Astrocyte (in vitro differentiated cells and primary cell): ENCODE data around the gene KIAA1671. TPM values are rescaled to one million over a fixed set of nuclear protein-coding genes. Genes with fewer than 3 reads are reported as not detected.

Experiments used
- DNase-seq: peaks from one replicate; pipeline ENCODE4 v3.0.0-alpha.2; 2010; ENCODE audit warnings: low read depth
- FAIRE-seq: peaks from 2 replicates; lab custom pipeline; 2011; peaks lifted over from hg19 to GRCh38; lab: Jason Lieb, UNC
- H2AFZ ChIP-seq: 2 replicates; pipeline ENCODE4 v1.6.0; 2012; ENCODE audit warnings: low read depth, low read length, inconsistent platforms
- H3K27ac ChIP-seq: 2 replicates; pipeline ENCODE4 v1.5.1; 2011; ENCODE audit warnings: low read depth, low read length, inconsistent platforms
- H3K27me3 ChIP-seq: 2 replicates; pipeline ENCODE4 v1.6.0; 2011; ENCODE audit warnings: low read length, inconsistent platforms; ENCODE audit not compliant: insufficient read depth
- H3K36me3 ChIP-seq: 2 replicates; pipeline ENCODE4 v1.5.1; 2011; ENCODE audit warnings: low read length, inconsistent platforms; ENCODE audit not compliant: insufficient read depth
- H3K4me1 ChIP-seq: 2 replicates; pipeline ENCODE4 v1.5.1; 2011; ENCODE audit warnings: low read length, inconsistent platforms; ENCODE audit not compliant: insufficient read depth
- H3K4me2 ChIP-seq: 2 replicates; pipeline ENCODE4 v1.6.0; 2012; ENCODE audit warnings: low read length, inconsistent platforms
- H3K4me3 ChIP-seq: 2 replicates; pipeline ENCODE4 v1.5.1; 2011; ENCODE audit warnings: low read depth, mild to moderate bottlenecking, low read length, inconsistent platforms; ENCODE audit not compliant: insufficient read depth
- H3K79me2 ChIP-seq: 2 replicates; pipeline ENCODE4 v1.6.0; 2012; ENCODE audit warnings: mild to moderate bottlenecking, low read length, inconsistent platforms; ENCODE audit not compliant: insufficient read depth
- H3K9ac ChIP-seq: 2 replicates; pipeline ENCODE4 v1.6.0; 2012; ENCODE audit warnings: mild to moderate bottlenecking, low read length, inconsistent platforms
- H3K9me3 ChIP-seq: 2 replicates; pipeline ENCODE4 v1.5.1; 2012; ENCODE audit warnings: low read depth, mild to moderate bottlenecking, low read length, inconsistent platforms; ENCODE audit not compliant: insufficient read depth
- H4K20me1 ChIP-seq: 2 replicates; pipeline ENCODE4 v1.6.0; 2012; ENCODE audit warnings: low read length, inconsistent platforms; ENCODE audit not compliant: insufficient read depth
- H3K27ac Mint-ChIP-seq: one replicate; pipeline ENCODE4 v1.8.0; 2021; ENCODE audit warnings: mild to moderate bottlenecking, mixed read lengths; ENCODE audit not compliant: unreplicated experiment
- H3K27me3 Mint-ChIP-seq: one replicate; pipeline ENCODE4 v1.8.0; 2021; ENCODE audit warnings: low read depth, mixed read lengths; ENCODE audit not compliant: unreplicated experiment
- H3K36me3 Mint-ChIP-seq: one replicate; pipeline ENCODE4 v1.8.0; 2021; ENCODE audit warnings: low read depth, mixed read lengths; ENCODE audit not compliant: unreplicated experiment
- H3K4me1 Mint-ChIP-seq: one replicate; pipeline ENCODE4 v1.8.0; 2021; ENCODE audit warnings: low read depth, mixed read lengths; ENCODE audit not compliant: unreplicated experiment
- H3K4me3 Mint-ChIP-seq: one replicate; pipeline ENCODE4 v1.8.0; 2021; ENCODE audit warnings: mild to moderate bottlenecking, moderate library complexity, mixed read lengths; ENCODE audit not compliant: unreplicated experiment
- H3K9me3 Mint-ChIP-seq: one replicate; pipeline ENCODE4 v1.8.0; 2021; ENCODE audit warnings: mild to moderate bottlenecking, mixed read lengths; ENCODE audit not compliant: unreplicated experiment
- EZH2 ChIP-seq: IDR thresholded peaks from 2 replicates; pipeline ENCODE4 v1.6.1; 2012; ENCODE audit warnings: mild to moderate bottlenecking, low read length, inconsistent platforms; ENCODE audit not compliant: insufficient read depth
- total RNA-seq: library from RNA; stranded (reverse); gene quantifications from 2 replicates; pipeline ENCODE4 v1.2.1, GENCODE V29; 2021
- TF ChIP-seq, protein P1 (sequence below): IDR thresholded peaks from 2 replicates; pipeline ENCODE4 v1.5.1; 2011; ENCODE audit warnings: low read depth, mild to moderate bottlenecking, inconsistent platforms, low read length, moderate library complexity; ENCODE audit not compliant: insufficient read depth

KIAA1671 gene
- total RNA-seq, 1 donor from 2014 or later: 28.4 TPM

DNA sequence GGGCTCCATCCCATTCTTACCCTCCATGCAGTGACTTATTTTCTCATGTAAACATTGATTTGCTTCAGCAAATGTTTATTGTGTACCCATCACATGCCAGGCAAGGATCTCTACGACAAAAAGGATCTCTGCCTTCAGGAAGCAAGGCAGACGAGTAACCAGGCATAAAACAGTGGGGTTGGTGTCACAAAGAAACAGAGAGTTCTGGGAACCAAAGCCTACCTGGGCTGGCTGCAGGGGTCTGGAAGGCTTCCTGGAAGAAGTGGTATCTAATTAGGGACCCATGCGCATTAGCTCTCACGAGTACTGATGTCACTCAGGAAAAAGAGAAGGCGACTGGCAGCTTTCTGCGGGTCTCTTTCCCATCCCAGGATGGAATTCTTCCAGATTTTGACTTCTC lies 44.5 kb downstream of the KIAA1671 start:
- no peaks in the 10 kb centered on the region for H3K36me3 ChIP-seq
- H3K4me1 Mint-ChIP-seq: peaks cover 26% of the 10 kb centered on the region
- H3K27ac Mint-ChIP-seq: peak overlapping the region; percentile 59
- no peaks in the 10 kb centered on the region for H3K79me2 ChIP-seq
- H3K9ac ChIP-seq: no peak overlapping the region
- H3K27ac ChIP-seq: no peak overlapping the region
- no peak overlapping the region for H3K4me3 ChIP-seq
- H3K9me3 ChIP-seq: no peaks in the 10 kb centered on the region
- FAIRE-seq: no peak
- no peak overlapping the region for H2AFZ ChIP-seq
- DNase-seq: no peak
- H3K4me3 Mint-ChIP-seq: no peak overlapping the region
- H3K4me1 ChIP-seq: peaks cover 25% of the 10 kb centered on the region
- H3K9me3 Mint-ChIP-seq: no peaks in the 10 kb centered on the region
- TF ChIP-seq EZH2: no peak
- TF ChIP-seq, protein P1, sequence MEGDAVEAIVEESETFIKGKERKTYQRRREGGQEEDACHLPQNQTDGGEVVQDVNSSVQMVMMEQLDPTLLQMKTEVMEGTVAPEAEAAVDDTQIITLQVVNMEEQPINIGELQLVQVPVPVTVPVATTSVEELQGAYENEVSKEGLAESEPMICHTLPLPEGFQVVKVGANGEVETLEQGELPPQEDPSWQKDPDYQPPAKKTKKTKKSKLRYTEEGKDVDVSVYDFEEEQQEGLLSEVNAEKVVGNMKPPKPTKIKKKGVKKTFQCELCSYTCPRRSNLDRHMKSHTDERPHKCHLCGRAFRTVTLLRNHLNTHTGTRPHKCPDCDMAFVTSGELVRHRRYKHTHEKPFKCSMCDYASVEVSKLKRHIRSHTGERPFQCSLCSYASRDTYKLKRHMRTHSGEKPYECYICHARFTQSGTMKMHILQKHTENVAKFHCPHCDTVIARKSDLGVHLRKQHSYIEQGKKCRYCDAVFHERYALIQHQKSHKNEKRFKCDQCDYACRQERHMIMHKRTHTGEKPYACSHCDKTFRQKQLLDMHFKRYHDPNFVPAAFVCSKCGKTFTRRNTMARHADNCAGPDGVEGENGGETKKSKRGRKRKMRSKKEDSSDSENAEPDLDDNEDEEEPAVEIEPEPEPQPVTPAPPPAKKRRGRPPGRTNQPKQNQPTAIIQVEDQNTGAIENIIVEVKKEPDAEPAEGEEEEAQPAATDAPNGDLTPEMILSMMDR: no peak
- H3K27me3 Mint-ChIP-seq: no peaks in the 10 kb centered on the region
- no peaks in the 10 kb centered on the region for H3K27me3 ChIP-seq
- H4K20me1 ChIP-seq: no peaks in the 10 kb centered on the region
- H3K36me3 Mint-ChIP-seq: no peaks in the 10 kb centered on the region
- peak overlapping the region; percentile 72 for H3K4me2 ChIP-seq

DNA sequence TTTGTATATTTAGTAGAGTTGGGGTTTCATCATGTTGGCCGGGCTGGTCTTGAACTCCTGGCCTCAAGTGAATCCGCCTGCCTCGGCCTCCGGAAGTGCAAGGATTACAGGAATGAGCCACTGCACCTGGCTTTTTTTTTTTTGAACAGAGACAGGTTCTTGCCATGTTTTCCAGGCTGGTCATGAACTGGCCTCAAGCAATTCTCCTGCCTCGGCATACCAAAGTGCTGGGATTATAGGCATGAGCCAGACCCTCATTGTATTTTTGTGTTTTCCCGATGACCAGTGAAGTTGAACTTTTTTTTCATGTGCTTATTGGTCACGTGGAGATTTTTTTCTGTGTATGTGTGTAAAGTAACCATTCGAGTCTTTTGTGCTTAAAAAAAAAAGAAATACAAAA lies 48.2 kb downstream of the KIAA1671 start:
- Mint-ChIP-seq H3K4me1 (peaks cover 22% of the 10 kb centered on the region), H3K27ac (no peak overlapping the region), H3K9me3 (no peaks in the 10 kb centered on the region), H3K27me3 (no peaks in the 10 kb centered on the region), H3K4me3 (no peak overlapping the region), H3K36me3 (no peaks in the 10 kb centered on the region)
- H4K20me1 ChIP-seq: no peaks in the 10 kb centered on the region
- H3K9me3 ChIP-seq: no peaks in the 10 kb centered on the region
- no peak for TF ChIP-seq EZH2
- TF ChIP-seq, protein P1: no peak
- H2AFZ ChIP-seq: no peak overlapping the region
- H3K27ac ChIP-seq: no peak overlapping the region
- no peak overlapping the region for H3K4me3 ChIP-seq
- DNase-seq: no peak
- no peaks in the 10 kb centered on the region for H3K27me3 ChIP-seq
- H3K9ac ChIP-seq: no peak overlapping the region
- H3K4me1 ChIP-seq: peaks cover 13% of the 10 kb centered on the region
- no peaks in the 10 kb centered on the region for H3K79me2 ChIP-seq
- H3K36me3 ChIP-seq: no peaks in the 10 kb centered on the region
- no peak for FAIRE-seq
- H3K4me2 ChIP-seq: no peak overlapping the region

DNA sequence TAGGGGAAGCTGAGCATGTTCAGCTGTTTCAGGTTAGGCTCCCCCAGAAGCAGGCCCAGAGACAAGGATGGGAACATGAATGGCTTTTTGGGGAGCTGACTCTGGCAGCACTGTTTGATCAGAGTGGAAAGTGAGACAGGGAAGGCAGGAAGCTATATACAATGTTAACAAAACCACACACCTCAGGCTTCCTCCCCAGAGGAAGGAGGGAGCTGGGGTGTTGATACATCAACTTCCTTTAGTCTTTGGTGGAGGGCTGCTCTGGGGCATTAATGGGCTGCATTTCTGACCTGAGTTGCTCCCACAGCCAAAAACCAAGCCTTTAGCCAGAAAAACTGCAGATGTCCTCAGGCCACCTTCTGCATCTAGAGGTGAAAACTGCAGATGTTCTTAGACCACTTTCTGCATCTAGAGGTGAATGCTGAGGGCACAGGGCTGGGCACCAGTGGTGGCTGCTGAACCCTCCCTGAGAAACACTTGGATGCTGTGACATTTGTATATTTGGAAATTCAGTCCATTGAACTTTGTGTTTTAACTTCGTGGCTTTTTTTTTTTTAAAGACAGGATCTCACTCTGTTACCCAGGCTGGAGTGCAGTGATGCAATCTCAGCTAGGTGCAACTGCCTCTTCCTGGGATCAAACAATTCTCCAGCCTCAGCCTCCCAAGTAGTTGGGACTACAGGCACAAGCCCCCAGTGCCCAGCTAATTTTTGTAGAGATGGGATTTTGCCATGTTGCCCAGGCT lies 49.9 kb downstream of the KIAA1671 start:
- Histone ChIP-seq H3K79me2 (no peaks in the 10 kb centered on the region), H4K20me1 (no peaks in the 10 kb centered on the region), H2AFZ (no peak overlapping the region), H3K9ac (no peak overlapping the region), H3K27ac (no peak overlapping the region), H3K36me3 (no peaks in the 10 kb centered on the region), H3K9me3 (no peaks in the 10 kb centered on the region), H3K27me3 (no peaks in the 10 kb centered on the region), H3K4me2 (no peak overlapping the region), H3K4me1 (no peaks in the 10 kb centered on the region), H3K4me3 (no peak overlapping the region)
- no peak overlapping the region for H3K27ac Mint-ChIP-seq
- peaks cover 5% of the 10 kb centered on the region for H3K4me1 Mint-ChIP-seq
- H3K27me3 Mint-ChIP-seq: no peaks in the 10 kb centered on the region
- no peak for DNase-seq
- no peak overlapping the region for H3K4me3 Mint-ChIP-seq
- no peak for TF ChIP-seq EZH2
- TF ChIP-seq, protein P1: no peak
- FAIRE-seq: no peak
- H3K9me3 Mint-ChIP-seq: no peaks in the 10 kb centered on the region
- H3K36me3 Mint-ChIP-seq: no peaks in the 10 kb centered on the region
